H9 (cell line): ENCODE data around the gene FAM110A. TPM values are rescaled to one million over a fixed set of nuclear protein-coding genes. Genes with fewer than 3 reads are reported as not detected.
A peak's percentile ranks its signal among the peaks of the same experiment; 100 is the strongest.

Source experiments
- DNase-seq: peaks from one replicate; pipeline ENCODE4 v3.0.0-alpha.2; 2017
- H2AFZ ChIP-seq: one replicate; pipeline ENCODE4 v1.6.1; 2013; ENCODE audit warnings: mild to moderate bottlenecking, low read length, control low read depth, moderate library complexity
- H2AK5ac ChIP-seq: 2 replicates; pipeline ENCODE4 v1.6.1; 2013; ENCODE audit warnings: low read length, control low read depth, mixed read lengths; ENCODE audit not compliant: insufficient read length
- H2BK120ac ChIP-seq: one replicate; pipeline ENCODE4 v1.6.1; 2013; ENCODE audit warnings: low read depth, mild to moderate bottlenecking, low read length, control low read depth, inconsistent platforms; ENCODE audit not compliant: poor library complexity, severe bottlenecking
- H2BK12ac ChIP-seq: 2 replicates; pipeline ENCODE4 v1.6.1; 2013; ENCODE audit warnings: low read length, control low read depth, mixed read lengths, low read depth; ENCODE audit not compliant: insufficient read length
- H2BK15ac ChIP-seq: 2 replicates; pipeline ENCODE4 v1.6.1; 2013; ENCODE audit warnings: low read depth, low read length, control low read depth
- H2BK20ac ChIP-seq: one replicate; pipeline ENCODE4 v1.6.1; 2013; ENCODE audit warnings: low read depth, mild to moderate bottlenecking, low read length, control low read depth, inconsistent platforms; ENCODE audit not compliant: poor library complexity, severe bottlenecking
- H2BK5ac ChIP-seq: 2 replicates; pipeline ENCODE4 v1.6.1; 2013; ENCODE audit warnings: low read length, control low read depth, mixed read lengths; ENCODE audit not compliant: insufficient read length
- H3K14ac ChIP-seq: 2 replicates; pipeline ENCODE4 v1.6.1; 2013; ENCODE audit warnings: low read length, control low read depth; ENCODE audit not compliant: insufficient read depth
- H3K18ac ChIP-seq: 2 replicates; pipeline ENCODE4 v1.6.1; 2013; ENCODE audit warnings: low read depth, mild to moderate bottlenecking, mixed read lengths, low read length, control low read depth; ENCODE audit not compliant: insufficient read length
- H3K23ac ChIP-seq: 2 replicates; pipeline ENCODE4 v1.6.1; 2013; ENCODE audit warnings: low read length, control low read depth, mixed read lengths, low read depth; ENCODE audit not compliant: insufficient read length
- H3K23me2 ChIP-seq: 2 replicates; pipeline ENCODE4 v1.6.1; 2013; ENCODE audit warnings: low read depth, mild to moderate bottlenecking, mixed read lengths, low read length, control low read depth; ENCODE audit not compliant: insufficient read length, poor library complexity, severe bottlenecking
- H3K27ac ChIP-seq: 2 replicates; pipeline ENCODE4 v1.5.1; 2013; ENCODE audit warnings: low read length, control low read depth, mixed read lengths, low read depth; ENCODE audit not compliant: insufficient read length
- H3K27me3 ChIP-seq: 2 replicates; pipeline ENCODE4 v1.6.1; 2013; ENCODE audit warnings: low read length, control low read depth, inconsistent platforms; ENCODE audit not compliant: insufficient read depth
- H3K4ac ChIP-seq: 2 replicates; pipeline ENCODE4 v1.6.1; 2013; ENCODE audit warnings: low read depth, mild to moderate bottlenecking, control low read depth, inconsistent platforms, low read length, moderate library complexity
- H3K4me1 ChIP-seq: 2 replicates; pipeline ENCODE4 v1.6.1; 2013; ENCODE audit warnings: low read length, control low read depth, inconsistent platforms; ENCODE audit not compliant: insufficient read depth
- H3K4me2 ChIP-seq: 2 replicates; pipeline ENCODE4 v1.6.1; 2013; ENCODE audit warnings: low read length, control low read depth, mixed read lengths; ENCODE audit not compliant: insufficient read length, insufficient read depth
- H3K56ac ChIP-seq: 2 replicates; pipeline ENCODE4 v1.6.1; 2013; ENCODE audit warnings: low read depth, mild to moderate bottlenecking, mixed read lengths, low read length, control low read depth; ENCODE audit not compliant: insufficient read length
- H3K79me1 ChIP-seq: 2 replicates; pipeline ENCODE4 v1.6.1; 2013; ENCODE audit warnings: low read depth, mild to moderate bottlenecking, moderate library complexity, low read length, control low read depth, inconsistent platforms; ENCODE audit not compliant: insufficient read depth, poor library complexity, severe bottlenecking
- H3K79me2 ChIP-seq: 2 replicates; pipeline ENCODE4 v1.6.1; 2013; ENCODE audit warnings: low read length, control low read depth, inconsistent platforms; ENCODE audit not compliant: insufficient read depth
- H3K9ac ChIP-seq: 2 replicates; pipeline ENCODE4 v1.6.1; 2013; ENCODE audit warnings: low read length, control low read depth, mixed read lengths; ENCODE audit not compliant: insufficient read length; ENCODE audit errors: extremely low read depth
- H3K9me3 ChIP-seq: one replicate; pipeline ENCODE4 v1.6.1; 2013; ENCODE audit warnings: low read depth, low read length, inconsistent platforms; ENCODE audit not compliant: control insufficient read depth
- H3T11ph ChIP-seq: one replicate; pipeline ENCODE4 v1.6.1; 2013; ENCODE audit warnings: mild to moderate bottlenecking, low read length, control low read depth, inconsistent platforms
- H4K20me1 ChIP-seq: one replicate; pipeline ENCODE4 v1.6.1; 2013; ENCODE audit not compliant: control insufficient read depth, insufficient read length, insufficient read depth
- H4K5ac ChIP-seq: 2 replicates; pipeline ENCODE4 v1.6.1; 2013; ENCODE audit warnings: low read depth, mild to moderate bottlenecking, mixed read lengths, low read length, control low read depth; ENCODE audit not compliant: insufficient read length
- H4K8ac ChIP-seq: replicated peaks from 2 replicates; pipeline ENCODE4 v1.6.1; 2013; ENCODE audit warnings: low read length, control low read depth, mixed read lengths, low read depth; ENCODE audit not compliant: insufficient read length
- H4K91ac ChIP-seq: 2 replicates; pipeline ENCODE4 v1.6.1; 2013; ENCODE audit warnings: low read depth, mild to moderate bottlenecking, moderate library complexity, mixed read lengths, low read length, control low read depth; ENCODE audit not compliant: insufficient read length
- H3K27ac Mint-ChIP-seq, 3 experiments: 2 replicates in 2 of 3; 3 replicates in 1 of 3; pipeline ENCODE4 v1.8.0; 2020 to 2021; ENCODE audit warnings: mixed read lengths in 3 of 3, mild to moderate bottlenecking in 1 of 3, moderate library complexity in 1 of 3
- H3K27me3 Mint-ChIP-seq: 2 replicates; pipeline ENCODE4 v1.8.0; 2021; ENCODE audit warnings: low read depth, mild to moderate bottlenecking, moderate library complexity, mixed read lengths
- H3K36me3 Mint-ChIP-seq, 3 experiments: 2 replicates in 2 of 3; 3 replicates in 1 of 3; pipeline ENCODE4 v1.8.0; 2020 to 2021; ENCODE audit warnings: low read depth in 3 of 3, mixed read lengths in 3 of 3; ENCODE audit not compliant: insufficient read depth in 1 of 3
- H3K4me1 Mint-ChIP-seq, 2 experiments: 2 replicates each; pipeline ENCODE4 v1.8.0; 2020; ENCODE audit warnings: mixed read lengths in 2 of 2
- H3K4me3 Mint-ChIP-seq, 2 experiments: 2 replicates in 1 of 2; 3 replicates in 1 of 2; pipeline ENCODE4 v1.8.0; 2020 to 2021; ENCODE audit warnings: mild to moderate bottlenecking in 2 of 2, mixed read lengths in 2 of 2, moderate library complexity in 1 of 2
- H3K9me3 Mint-ChIP-seq, 2 experiments: 2 replicates in 1 of 2; 3 replicates in 1 of 2; pipeline ENCODE4 v1.8.0; 2020; ENCODE audit warnings: mild to moderate bottlenecking in 2 of 2, mixed read lengths in 2 of 2, moderate library complexity in 1 of 2
- CTCF ChIP-seq: fragments of 200-600 bp; sonication (generic); conservative IDR thresholded peaks from 3 replicates; pipeline ENCODE4 v1.8.0; 2021; ENCODE audit warnings: antibody characterized with exemption, mild to moderate bottlenecking
- WGBS: extraction: QIAGEN DNeasy Blood & Tissue Kit; methylation state at CpG from one replicate; pipeline ENCODE4 v1.1.7; 2013; ENCODE audit warnings: missing lambda C conversion rate, low lambda C conversion rate, mixed read lengths; ENCODE audit not compliant: insufficient read length; ENCODE audit errors: extremely low coverage; 5-methylcytosine and 5-hydroxymethylcytosine counted together
- total RNA-seq: library from RNA; stranded (reverse); gene quantifications from 2 replicates; pipeline ENCODE4 v1.2.1, GENCODE V29; 2021

FAM110A gene
- total RNA-seq, 1 experiment from 2014 or later, result 10.3 TPM

- no CpG with 5 or more reads among the region's 2 CpGs for WGBS
- Histone ChIP-seq H4K8ac (no peak overlapping the region), H2BK20ac (no peak overlapping the region), H3K4me1 (no peaks in the 10 kb centered on the region; the same call in 1 of the 2 replicates), H2BK12ac (no peak overlapping the region), H3K23me2 (peaks cover 28% of the 10 kb centered on the region), H2AK5ac (no peak overlapping the region), H3K14ac (no peak overlapping the region), H3K27me3 (no peaks in the 10 kb centered on the region; the same call in 1 of the 2 replicates), H3T11ph (no peak overlapping the region), H2AFZ (no peak overlapping the region), H2BK120ac (no peak overlapping the region), H3K56ac (no peak overlapping the region), H3K4ac (no peak overlapping the region), H3K79me2 (no peaks in the 10 kb centered on the region), H3K18ac (no peak overlapping the region), H3K9ac (no peak overlapping the region), H2BK5ac (no peak overlapping the region), H4K91ac (no peak overlapping the region), H3K4me2 (peak overlapping the region; percentile 94), H3K27ac (no peak overlapping the region), H3K23ac (no peak overlapping the region), H3K9me3 (no peaks in the 10 kb centered on the region), H2BK15ac (no peak overlapping the region), H4K20me1 (no peaks in the 10 kb centered on the region), H4K5ac (no peak overlapping the region), H3K79me1 (no peaks in the 10 kb centered on the region)
- peaks cover 0 to 2% of the 10 kb centered on the region in 2 experiments; a peak in 2 of 5 replicates for H3K9me3 Mint-ChIP-seq
- H3K4me3 Mint-ChIP-seq, result peak overlapping the region; percentile 76 to 86
- DNase-seq, result no peak
- TF ChIP-seq CTCF, result no peak
- peaks cover 0 to under 1% (median 0%) of the 10 kb centered on the region in 3 experiments; a peak in 3 of 7 replicates for H3K36me3 Mint-ChIP-seq
- peaks cover 42% of the 10 kb centered on the region for H3K27me3 Mint-ChIP-seq
- peaks cover 31 to 38% of the 10 kb centered on the region in 2 experiments for H3K4me1 Mint-ChIP-seq
- H3K27ac Mint-ChIP-seq, result no peak overlapping the region
Observed at GRCh38 chr20:842547-842940, 9.0 kb downstream of the FAM110A start.
